ENCODE measurements around the gene STAT5B. TPM values are rescaled to one million over a fixed set of nuclear protein-coding genes. Genes with fewer than 3 reads are reported as not detected.

STAT5B gene
- total and polyA plus RNA-seq, 9 of the 15 experiments (the other 6 are each of a cell fraction or from before 2014, with no cell fraction given): 20.8 to 176 (median 92.4) TPM

DNA sequence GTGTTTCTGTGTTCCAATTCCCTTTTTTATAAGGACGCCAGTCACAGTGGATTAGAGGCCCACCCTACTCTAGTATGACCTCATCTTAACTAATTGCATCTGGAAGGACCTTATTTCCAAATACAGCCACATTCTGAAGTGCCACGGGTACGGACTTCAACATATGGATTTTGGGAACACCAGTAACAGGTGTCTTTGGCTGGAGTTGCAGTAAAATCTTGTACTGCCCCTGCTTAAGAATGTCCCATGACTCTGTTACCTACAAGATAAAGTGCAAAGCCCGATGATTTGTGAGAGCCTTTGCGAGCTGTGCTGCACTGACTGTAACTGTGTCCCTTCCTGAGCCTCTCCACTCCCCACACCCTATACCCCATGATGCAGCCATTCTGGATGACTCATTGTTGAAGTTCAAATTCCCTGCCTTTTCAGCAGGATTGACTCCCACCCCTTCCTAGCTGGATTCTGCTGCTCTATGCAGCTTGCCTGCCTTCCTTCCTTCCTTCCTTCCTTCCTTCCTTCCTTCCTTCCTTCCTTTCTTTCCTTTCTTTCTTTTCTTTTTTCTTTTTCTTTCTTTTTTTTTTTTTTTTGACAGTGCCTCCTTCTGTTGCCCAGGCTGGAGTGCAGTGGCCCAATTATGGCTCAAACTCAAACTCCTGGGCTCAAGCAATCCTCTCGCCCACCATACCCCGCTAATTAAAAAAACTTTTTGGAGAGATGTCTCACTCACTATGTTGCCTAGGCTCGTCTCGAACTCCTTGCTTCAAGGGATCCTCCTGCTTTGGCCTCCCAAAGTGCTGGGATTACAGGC is 93.1 kb downstream of the STAT5B start (continued):
- TF ChIP-seq, protein P1, sequence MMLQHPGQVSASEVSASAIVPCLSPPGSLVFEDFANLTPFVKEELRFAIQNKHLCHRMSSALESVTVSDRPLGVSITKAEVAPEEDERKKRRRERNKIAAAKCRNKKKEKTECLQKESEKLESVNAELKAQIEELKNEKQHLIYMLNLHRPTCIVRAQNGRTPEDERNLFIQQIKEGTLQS (IDR thresholded peaks at IDR 0.05): peak; percentile 94
- TF ChIP-seq, protein P1 (CRISPR knock-in tag; conservative IDR thresholded peaks at IDR 0.05): peak; percentile 62; the same call in 1 of the 2 replicates
- TF ChIP-seq EHMT2 (IDR thresholded peaks at IDR 0.05): peak; percentile 83
- no peak for TF ChIP-seq CEBPG (CRISPR knock-in tag; IDR thresholded peaks at IDR 0.05)
- no peak for TF ChIP-seq CEBPG (tag; conservative IDR thresholded peaks at IDR 0.05 in 1 of 2, IDR thresholded peaks at IDR 0.05 in 1 of 2)
- peak; percentile 80 for TF ChIP-seq ARID1B (IDR thresholded peaks at IDR 0.05)
- no peak for TF ChIP-seq EP300 (IDR thresholded peaks at IDR 0.05; ENCODE audit: low read length)
- peak; percentile 78; the same call in 1 of the 2 replicates for TF ChIP-seq HDGF (IDR thresholded peaks at IDR 0.05)
- 0 out of 2 replicates have a peak, but pooled peaks have one; percentile 61 for TF ChIP-seq GATAD2A (IDR thresholded peaks at IDR 0.05)
- TF ChIP-seq YY1 (IDR thresholded peaks at IDR 0.05; ENCODE audit: borderline replicate concordance in 1 of 3, control insufficient read depth in 1 of 3, extremely low read depth in 1 of 3, insufficient read depth in 3 of 3, insufficient read length in 1 of 3, insufficient replicate concordance in 2 of 3, low read depth in 1 of 3, low read length in 2 of 3): peak in 1 of 3 experiments; percentile 67
- peak; percentile 84 for TF ChIP-seq NBN (IDR thresholded peaks at IDR 0.05; ENCODE audit: low read depth)
- TF ChIP-seq FOS (IDR thresholded peaks at IDR 0.05; ENCODE audit: extremely low read depth, insufficient read length): peak; percentile 23
- peak; percentile 49 to 78 for TF ChIP-seq KDM1A (IDR thresholded peaks at IDR 0.05)
- TF ChIP-seq, protein P2, sequence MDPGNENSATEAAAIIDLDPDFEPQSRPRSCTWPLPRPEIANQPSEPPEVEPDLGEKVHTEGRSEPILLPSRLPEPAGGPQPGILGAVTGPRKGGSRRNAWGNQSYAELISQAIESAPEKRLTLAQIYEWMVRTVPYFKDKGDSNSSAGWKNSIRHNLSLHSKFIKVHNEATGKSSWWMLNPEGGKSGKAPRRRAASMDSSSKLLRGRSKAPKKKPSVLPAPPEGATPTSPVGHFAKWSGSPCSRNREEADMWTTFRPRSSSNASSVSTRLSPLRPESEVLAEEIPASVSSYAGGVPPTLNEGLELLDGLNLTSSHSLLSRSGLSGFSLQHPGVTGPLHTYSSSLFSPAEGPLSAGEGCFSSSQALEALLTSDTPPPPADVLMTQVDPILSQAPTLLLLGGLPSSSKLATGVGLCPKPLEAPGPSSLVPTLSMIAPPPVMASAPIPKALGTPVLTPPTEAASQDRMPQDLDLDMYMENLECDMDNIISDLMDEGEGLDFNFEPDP (CRISPR knock-in tag; IDR thresholded peaks at IDR 0.05): no peak
- TF ChIP-seq, protein P3, sequence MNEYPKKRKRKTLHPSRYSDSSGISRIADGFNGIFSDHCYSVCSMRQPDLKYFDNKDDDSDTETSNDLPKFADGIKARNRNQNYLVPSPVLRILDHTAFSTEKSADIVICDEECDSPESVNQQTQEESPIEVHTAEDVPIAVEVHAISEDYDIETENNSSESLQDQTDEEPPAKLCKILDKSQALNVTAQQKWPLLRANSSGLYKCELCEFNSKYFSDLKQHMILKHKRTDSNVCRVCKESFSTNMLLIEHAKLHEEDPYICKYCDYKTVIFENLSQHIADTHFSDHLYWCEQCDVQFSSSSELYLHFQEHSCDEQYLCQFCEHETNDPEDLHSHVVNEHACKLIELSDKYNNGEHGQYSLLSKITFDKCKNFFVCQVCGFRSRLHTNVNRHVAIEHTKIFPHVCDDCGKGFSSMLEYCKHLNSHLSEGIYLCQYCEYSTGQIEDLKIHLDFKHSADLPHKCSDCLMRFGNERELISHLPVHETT (CRISPR knock-in tag; conservative IDR thresholded peaks at IDR 0.05 in 1 of 2, IDR thresholded peaks at IDR 0.05 in 1 of 2): no peak
- TF ChIP-seq ZNF384 (IDR thresholded peaks at IDR 0.05; ENCODE audit: low read depth, low read length): peak; percentile 33; the same call in 1 of the 2 replicates
- peak; percentile 81; the same call in 1 of the 2 replicates for TF ChIP-seq HLTF (IDR thresholded peaks at IDR 0.05)
- TF ChIP-seq PHF8 (IDR thresholded peaks at IDR 0.05; ENCODE audit: borderline replicate concordance, low read length): no peak
- TF ChIP-seq ZNF175 (CRISPR knock-in tag; IDR thresholded peaks at IDR 0.05; ENCODE audit: low read depth): no peak

Measured in K562 (cell line).